Mesendoderm (in vitro differentiated cells): ENCODE data around the gene CAV1. TPM values are rescaled to one million over a fixed set of nuclear protein-coding genes. Genes with fewer than 3 reads are reported as not detected.
"Not testable (repeated sequence)": the region's sequence is repeated elsewhere in the genome, so short reads cannot be mapped to it uniquely, and the experiment has no call there.

ENCODE experiments used
- DNase-seq: peaks from one replicate; pipeline ENCODE4 v3.0.0; 2013
- H2AK5ac ChIP-seq: 2 replicates; pipeline ENCODE4 v1.6.1; 2013; ENCODE audit warnings: low read length, inconsistent platforms
- H2BK120ac ChIP-seq: 2 replicates; pipeline ENCODE4 v1.6.1; 2013; ENCODE audit warnings: low read depth, mild to moderate bottlenecking, low read length, moderate library complexity, mixed read lengths
- H2BK15ac ChIP-seq: replicated peaks from 2 replicates; pipeline ENCODE4 v1.6.1; 2013; ENCODE audit warnings: low read depth, mild to moderate bottlenecking, moderate library complexity
- H2BK5ac ChIP-seq: 2 replicates; pipeline ENCODE4 v1.6.1; 2013; ENCODE audit warnings: low read length, inconsistent platforms
- H3K18ac ChIP-seq: 2 replicates; pipeline ENCODE4 v1.6.1; 2013; ENCODE audit warnings: mild to moderate bottlenecking, low read length, mixed read lengths
- H3K23ac ChIP-seq: one replicate; pipeline ENCODE4 v1.6.1; 2013; ENCODE audit warnings: low read length
- H3K27ac ChIP-seq: 2 replicates; pipeline ENCODE4 v1.5.1; 2013; ENCODE audit warnings: low read depth, mild to moderate bottlenecking, inconsistent platforms, low read length, moderate library complexity
- H3K27me3 ChIP-seq: 2 replicates; pipeline ENCODE4 v1.6.1; 2013; ENCODE audit warnings: low read length, control low read depth, mild to moderate bottlenecking, inconsistent platforms; ENCODE audit not compliant: insufficient read depth, poor library complexity
- H3K36me3 ChIP-seq: 2 replicates; pipeline ENCODE4 v1.6.1; 2013; ENCODE audit warnings: low read length, inconsistent platforms; ENCODE audit not compliant: control insufficient read depth, insufficient read depth
- H3K4ac ChIP-seq: one replicate; pipeline ENCODE4 v1.6.1; 2013; ENCODE audit warnings: low read depth, mild to moderate bottlenecking, low read length, moderate library complexity
- H3K4me1 ChIP-seq: 2 replicates; pipeline ENCODE4 v1.6.1; 2013; ENCODE audit warnings: low read depth, low read length, inconsistent platforms; ENCODE audit not compliant: control insufficient read depth
- H3K4me2 ChIP-seq: 2 replicates; pipeline ENCODE4 v1.6.1; 2013; ENCODE audit warnings: low read length
- H3K4me3 ChIP-seq: 2 replicates; pipeline ENCODE4 v1.5.1; 2013; ENCODE audit warnings: mild to moderate bottlenecking, low read length
- H3K56ac ChIP-seq: one replicate; pipeline ENCODE4 v1.6.1; 2013; ENCODE audit warnings: low read length
- H3K79me1 ChIP-seq: 2 replicates; pipeline ENCODE4 v1.6.1; 2013; ENCODE audit warnings: low read length, inconsistent platforms
- H3K79me2 ChIP-seq: 2 replicates; pipeline ENCODE4 v1.6.1; 2013; ENCODE audit warnings: mild to moderate bottlenecking, low read length; ENCODE audit not compliant: control insufficient read depth, insufficient read depth
- H3K9ac ChIP-seq: 2 replicates; pipeline ENCODE4 v1.6.1; 2013; ENCODE audit warnings: low read length, inconsistent platforms
- H4K5ac ChIP-seq: one replicate; pipeline ENCODE4 v1.6.1; 2013; ENCODE audit warnings: low read length
- H4K8ac ChIP-seq: one replicate; pipeline ENCODE4 v1.6.1; 2013; ENCODE audit warnings: low read depth, mild to moderate bottlenecking, control low read depth, low read length, moderate library complexity
- WGBS: extraction: QIAGEN DNeasy Blood & Tissue Kit; methylation state at CpG from one replicate; pipeline ENCODE4 v1.1.7; 2013; ENCODE audit warnings: low lambda C conversion rate, missing lambda C conversion rate; ENCODE audit not compliant: insufficient coverage; ENCODE audit errors: extremely low coverage; 5-methylcytosine and 5-hydroxymethylcytosine counted together
- polyA plus RNA-seq, 2 experiments: library from polyadenylated mRNA; stranded (reverse); fragments of 200-250 nt; gene quantifications; one replicate each; pipeline ENCODE4 v1.2.3, GENCODE V29; 2013

Gene CAV1
- polyA plus RNA-seq (2013, experiment 1 of 2): 114 TPM
- 115 TPM for polyA plus RNA-seq (2013, experiment 2 of 2)

- Histone ChIP-seq H2BK120ac (peak within 1 kb of the TSS; percentile 1), H3K4me3 (peak within 1 kb of the TSS; percentile 9), H4K8ac (no peak within 1 kb of the TSS), H3K23ac (peak within 1 kb of the TSS; percentile 48), H2BK15ac (no peak within 1 kb of the TSS), H3K4ac (peak within 1 kb of the TSS; percentile 73), H2BK5ac (no peak within 1 kb of the TSS), H3K27me3 (no peaks in the 10 kb centered on the region), H3K79me2 (no peaks in the 10 kb centered on the region), H3K56ac (peak within 1 kb of the TSS; percentile 87), H2AK5ac (no peak within 1 kb of the TSS), H3K36me3 (no peaks in the 10 kb centered on the region), H4K5ac (no peak within 1 kb of the TSS), H3K18ac (peak within 1 kb of the TSS; percentile 62), H3K9ac (peak within 1 kb of the TSS; percentile 34), H3K4me1 (no peaks in the 10 kb centered on the region), H3K4me2 (peak within 1 kb of the TSS; percentile 44), H3K79me1 (no peaks in the 10 kb centered on the region), H3K27ac (peak within 1 kb of the TSS; percentile 70)
- WGBS: no CpG with 5 or more reads among the region's 42 CpGs
- peak; percentile 91 for DNase-seq
These were observed at the start of gene CAV1 for GRCh38 chr7:116524609-116525297. TSS of gene CAV1 (plus strand) at chr7:116525036. CDS start at chr7:116525063, 27 bp downstream.

- Histone ChIP-seq H3K4me2 (no peak overlapping the region), H3K27me3 (no peaks in the 10 kb centered on the region), H3K79me2 (no peaks in the 10 kb centered on the region), H3K4me3 (no peak overlapping the region), H3K23ac (no peak overlapping the region), H3K79me1 (no peaks in the 10 kb centered on the region), H3K9ac (no peak overlapping the region), H3K36me3 (no peaks in the 10 kb centered on the region), H2BK5ac (no peak overlapping the region), H4K8ac (no peak overlapping the region), H2AK5ac (no peak overlapping the region), H2BK15ac (no peak overlapping the region), H3K4ac (no peak overlapping the region), H3K18ac (no peak overlapping the region), H4K5ac (no peak overlapping the region), H2BK120ac (no peak overlapping the region), H3K4me1 (no peaks in the 10 kb centered on the region), H3K56ac (no peak overlapping the region), H3K27ac (no peak overlapping the region)
- no CpG with 5 or more reads among the region's 1 CpG for WGBS
- no peak for DNase-seq
These were observed 47.2 kb upstream of the CAV1 start for GRCh38 chr7:116477625-116478024.

- Histone ChIP-seq H2BK5ac (no peak overlapping the region), H3K4me3 (no peak overlapping the region)
- no CpG with 5 or more reads among the region's 2 CpGs for WGBS
These were observed 46.0 kb upstream of the CAV1 start for GRCh38 chr7:116478834-116479233.

GRCh38 chr7:116483271-116483942 lies 41.4 kb upstream of the CAV1 start:
- Histone ChIP-seq H3K4me2 (no peak overlapping the region), H3K23ac (no peak overlapping the region), H3K27me3 (no peaks in the 10 kb centered on the region), H3K18ac (no peak overlapping the region), H3K36me3 (no peaks in the 10 kb centered on the region), H3K4me1 (no peaks in the 10 kb centered on the region), H3K27ac (no peak overlapping the region), H4K8ac (no peak overlapping the region), H3K4me3 (no peak overlapping the region), H3K4ac (no peak overlapping the region), H3K79me1 (no peaks in the 10 kb centered on the region), H2AK5ac (no peak overlapping the region), H3K79me2 (no peaks in the 10 kb centered on the region), H2BK120ac (no peak overlapping the region), H2BK5ac (no peak overlapping the region), H4K5ac (no peak overlapping the region), H3K56ac (no peak overlapping the region), H3K9ac (no peak overlapping the region), H2BK15ac (no peak overlapping the region)
- WGBS: no CpG with 5 or more reads among the region's 2 CpGs
- no peak for DNase-seq

More at GRCh38 chr7:116478834-116479233, 46.0 kb upstream of the CAV1 start:
- H3K27ac ChIP-seq: no peak overlapping the region
- no peaks in the 10 kb centered on the region for H3K79me2 ChIP-seq
- no peak overlapping the region for H4K5ac ChIP-seq
- H2AK5ac ChIP-seq: no peak overlapping the region
- H2BK120ac ChIP-seq: no peak overlapping the region
- no peak overlapping the region for H3K18ac ChIP-seq
- no peak overlapping the region for H2BK15ac ChIP-seq
- H3K27me3 ChIP-seq: no peaks in the 10 kb centered on the region
- no peak overlapping the region for H3K4me2 ChIP-seq
- no peak overlapping the region for H3K56ac ChIP-seq
- H3K36me3 ChIP-seq: no peaks in the 10 kb centered on the region
- no peak for DNase-seq
- no peak overlapping the region for H3K4ac ChIP-seq
- H3K9ac ChIP-seq: no peak overlapping the region
- H3K23ac ChIP-seq: no peak overlapping the region
- H4K8ac ChIP-seq: no peak overlapping the region
- H3K4me1 ChIP-seq: no peaks in the 10 kb centered on the region
- no peaks in the 10 kb centered on the region for H3K79me1 ChIP-seq

GRCh38 chr7:116484389-116484788 lies 40.4 kb upstream of the CAV1 start:
- H3K4me2 ChIP-seq, H3K4me3 ChIP-seq, H3K9ac ChIP-seq, H3K36me3 ChIP-seq, H3K18ac ChIP-seq, H4K8ac ChIP-seq, H4K5ac ChIP-seq, H3K4ac ChIP-seq, H3K79me1 ChIP-seq, H3K27me3 ChIP-seq, H2BK120ac ChIP-seq, H3K56ac ChIP-seq, DNase-seq, H3K23ac ChIP-seq, H3K27ac ChIP-seq, H2AK5ac ChIP-seq, H2BK5ac ChIP-seq, H3K4me1 ChIP-seq, H2BK15ac ChIP-seq, H3K79me2 ChIP-seq: not testable (repeated sequence)
- no CpG with 5 or more reads among the region's 4 CpGs for WGBS
